Measurements from ENCODE around the gene TRPC4AP.
A peak's percentile ranks its signal among the peaks of the same experiment; 100 is the strongest.
"Not testable (repeated sequence)": the region's sequence is repeated elsewhere in the genome, so short reads cannot be mapped to it uniquely, and the experiment has no call there.

The TRPC4AP gene

GRCh38 chr20:35063168-35063567 lies 29.4 kb downstream of the TRPC4AP start:
- in situ Hi-C loops (cut with MboI; ENCODE audit: low pct_unique_long_range_greater_than_20kb, low sequenced_read_pairs) = no loop called here
- DNase-seq = no peak

GRCh38 chr20:35062478-35062877 lies 30.1 kb downstream of the TRPC4AP start:
- in situ Hi-C loops (cut with MboI; ENCODE audit: low pct_unique_long_range_greater_than_20kb, low sequenced_read_pairs) = no loop called here
- DNase-seq = no peak

GRCh38 chr20:35060168-35060567 lies 32.4 kb downstream of the TRPC4AP start:
- no peak for DNase-seq
- in situ Hi-C loops (cut with MboI; ENCODE audit: low pct_unique_long_range_greater_than_20kb, low sequenced_read_pairs) = no loop called here

- no peak for DNase-seq
- in situ Hi-C loops (cut with MboI; ENCODE audit: low pct_unique_long_range_greater_than_20kb, low sequenced_read_pairs) = no loop called here
Observed at GRCh38 chr20:35059612-35060011, 33.0 kb downstream of the TRPC4AP start.

GRCh38 chr20:35059110-35059509 lies 33.5 kb downstream of the TRPC4AP start:
- in situ Hi-C loops (cut with MboI; ENCODE audit: low pct_unique_long_range_greater_than_20kb, low sequenced_read_pairs) = no loop called here
- DNase-seq = no peak

- DNase-seq = no peak
- in situ Hi-C loops (cut with MboI; ENCODE audit: low pct_unique_long_range_greater_than_20kb, low sequenced_read_pairs) = no loop called here
Observed at GRCh38 chr20:35055445-35056276, 36.9 kb downstream of the TRPC4AP start.

GRCh38 chr20:35054814-35055213 lies 37.8 kb downstream of the TRPC4AP start:
- in situ Hi-C loops (cut with MboI; ENCODE audit: low pct_unique_long_range_greater_than_20kb, low sequenced_read_pairs) = no loop called here
- DNase-seq = no peak

GRCh38 chr20:35052616-35053015 lies 40.0 kb downstream of the TRPC4AP start:
- in situ Hi-C loops (cut with MboI; ENCODE audit: low pct_unique_long_range_greater_than_20kb, low sequenced_read_pairs); DNase-seq: not testable (repeated sequence)

- no peak for DNase-seq
- in situ Hi-C loops (cut with MboI; ENCODE audit: low pct_unique_long_range_greater_than_20kb, low sequenced_read_pairs) = no loop called here
Observed at GRCh38 chr20:35049776-35050352, 42.7 kb downstream of the TRPC4AP start.

- no peak for DNase-seq
- in situ Hi-C loops (cut with MboI; ENCODE audit: low pct_unique_long_range_greater_than_20kb, low sequenced_read_pairs) = no loop called here
Observed at GRCh38 chr20:35048739-35049138, 43.9 kb downstream of the TRPC4AP start.

GRCh38 chr20:35042268-35042667 lies 50.3 kb downstream of the TRPC4AP start:
- in situ Hi-C loops (cut with MboI; ENCODE audit: low pct_unique_long_range_greater_than_20kb, low sequenced_read_pairs) = no loop called here
- DNase-seq = no peak

GRCh38 chr20:35040646-35041045 lies 52.0 kb downstream of the TRPC4AP start:
- no peak for DNase-seq
- in situ Hi-C loops (cut with MboI; ENCODE audit: low pct_unique_long_range_greater_than_20kb, low sequenced_read_pairs) = no loop called here

GRCh38 chr20:35039846-35040489 lies 52.6 kb downstream of the TRPC4AP start:
- in situ Hi-C loops (cut with MboI; ENCODE audit: low pct_unique_long_range_greater_than_20kb, low sequenced_read_pairs) = no loop called here
- DNase-seq = no peak

- in situ Hi-C loops (cut with MboI; ENCODE audit: low pct_unique_long_range_greater_than_20kb, low sequenced_read_pairs) = no loop called here
- DNase-seq = no peak
Observed at GRCh38 chr20:35039146-35039545, 53.5 kb downstream of the TRPC4AP start.

GRCh38 chr20:35034145-35034544 lies 58.5 kb downstream of the TRPC4AP start:
- DNase-seq = no peak
- in situ Hi-C loops (cut with MboI; ENCODE audit: low pct_unique_long_range_greater_than_20kb, low sequenced_read_pairs) = no loop called here

- no peak for DNase-seq
- in situ Hi-C loops (cut with MboI; ENCODE audit: low pct_unique_long_range_greater_than_20kb, low sequenced_read_pairs) = no loop called here
Observed at GRCh38 chr20:35030136-35030535, 62.5 kb downstream of the TRPC4AP start.

- peak; percentile 7 for DNase-seq
- in situ Hi-C loops (cut with MboI; ENCODE audit: low pct_unique_long_range_greater_than_20kb, low sequenced_read_pairs) = no loop called here
Observed at GRCh38 chr20:35027301-35027700, 65.3 kb downstream of the TRPC4AP start.

- in situ Hi-C loops (cut with MboI; ENCODE audit: low pct_unique_long_range_greater_than_20kb, low sequenced_read_pairs) = no loop called here
- DNase-seq = no peak
Observed at GRCh38 chr20:35025116-35025515, 67.5 kb downstream of the TRPC4AP start.

GRCh38 chr20:35023624-35024023 lies 69.0 kb downstream of the TRPC4AP start:
- in situ Hi-C loops (cut with MboI; ENCODE audit: low pct_unique_long_range_greater_than_20kb, low sequenced_read_pairs) = no loop called here
- DNase-seq = no peak

GRCh38 chr20:35021831-35022230 lies 70.8 kb downstream of the TRPC4AP start:
- in situ Hi-C loops (cut with MboI; ENCODE audit: low pct_unique_long_range_greater_than_20kb, low sequenced_read_pairs) = no loop called here
- DNase-seq = no peak

Data from KBM-7 (cell line).